Choroid plexus epithelial cell (primary cell): Measurements from ENCODE around the gene TNS1.

ENCODE experiments used
- DNase-seq: peaks from one replicate; pipeline ENCODE4 v3.0.0-alpha.2; 2010; ENCODE audit warnings: low read depth
- H3K4me3 ChIP-seq: 2 replicates; pipeline ENCODE4 v1.5.1; 2011; ENCODE audit warnings: low read depth, mild to moderate bottlenecking, control low read depth, low read length, moderate library complexity
- CTCF ChIP-seq: conservative IDR thresholded peaks from 2 replicates; pipeline ENCODE4 v1.5.1; 2011; ENCODE audit warnings: low read depth, mild to moderate bottlenecking, control low read depth, inconsistent platforms, low read length, moderate library complexity

Gene TNS1

DNA sequence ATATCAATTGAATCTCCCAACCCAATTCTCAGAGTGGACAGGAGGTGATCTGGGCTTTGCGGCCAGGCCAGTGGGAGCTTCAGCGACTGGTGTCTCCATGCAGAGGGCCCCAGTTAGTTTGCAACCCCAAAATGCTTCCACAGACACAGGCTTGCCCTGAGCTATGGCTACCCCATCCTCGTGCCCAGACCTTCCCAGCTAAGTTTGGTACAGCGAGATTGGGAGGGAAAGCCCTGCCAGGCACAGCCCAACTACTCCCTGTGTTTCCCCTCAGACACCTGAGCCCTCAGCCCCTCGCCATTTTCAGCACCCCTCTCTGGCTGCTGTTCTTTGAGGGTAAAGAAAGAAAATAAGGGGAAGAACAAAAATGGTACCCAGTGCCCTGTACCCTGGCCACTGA, 142.9 kb downstream of the TNS1 start:
- TF ChIP-seq CTCF = no peak
- no peak overlapping the region for H3K4me3 ChIP-seq
- no peak for DNase-seq

GRCh38 chr2:217858519-217859491, 144.0 kb downstream of the TNS1 start:
- H3K4me3 ChIP-seq = no peak overlapping the region
- no peak for TF ChIP-seq CTCF
- peak; percentile 93 for DNase-seq

- H3K4me3 ChIP-seq = no peak overlapping the region
- no peak for TF ChIP-seq CTCF
- no peak for DNase-seq
Measured at GRCh38 chr2:217857624-217858506, 144.9 kb downstream of the TNS1 start.

DNA sequence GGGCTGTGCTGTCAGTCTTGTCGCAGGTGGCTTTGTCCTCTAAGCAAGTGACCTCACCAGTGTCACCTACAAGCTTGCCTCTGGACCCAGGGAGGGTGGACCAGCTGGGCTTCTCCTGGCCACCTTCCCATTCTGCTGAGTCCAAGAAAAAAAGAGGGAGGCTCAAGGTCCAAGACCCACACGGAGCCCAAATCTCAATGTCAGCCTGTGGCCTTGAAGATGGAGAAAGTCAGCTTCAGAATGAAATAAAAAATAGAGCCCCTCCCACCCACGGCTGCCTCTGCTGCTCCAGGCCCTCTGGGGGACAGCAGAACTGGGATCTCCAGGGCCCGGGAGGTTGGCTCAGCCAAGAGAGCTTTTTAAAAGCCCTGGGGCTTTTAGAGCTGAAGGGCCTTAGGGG, 145.9 kb downstream of the TNS1 start:
- TF ChIP-seq CTCF = no peak
- no peak for DNase-seq
- H3K4me3 ChIP-seq = no peak overlapping the region

GRCh38 chr2:217856159-217856558, 146.6 kb downstream of the TNS1 start:
- DNase-seq = no peak
- TF ChIP-seq CTCF = no peak
- H3K4me3 ChIP-seq = no peak overlapping the region

GRCh38 chr2:217854684-217855420, 147.9 kb downstream of the TNS1 start:
- no peak for TF ChIP-seq CTCF

More at GRCh38 chr2:217854684-217855420, 147.9 kb downstream of the TNS1 start:
- no peak for DNase-seq
- H3K4me3 ChIP-seq = no peak overlapping the region
